Measurements from ENCODE around the gene ZC3H4. TPM values are rescaled to one million over a fixed set of nuclear protein-coding genes. Genes with fewer than 3 reads are reported as not detected.
A peak's percentile ranks its signal among the peaks of the same experiment; 100 is the strongest.

The ZC3H4 gene
- total RNA-seq, 1 experiment from 2014 or later, result 42.7 TPM

- H3K36me3 ChIP-seq (ENCODE audit: control insufficient read depth, insufficient read depth, low read length), result no peaks in the 10 kb centered on the region
- intact Hi-C loops (cut with micrococcal nuclease; ENCODE audit: unreplicated experiment) (no loop called here), in situ Hi-C loops (cut with HindIII; ENCODE audit: low pct_unique_long_range_greater_than_20kb, low sequenced_read_pairs) (no loop called here)
- H3K4me1 ChIP-seq (ENCODE audit: control insufficient read depth, insufficient read depth, low read length), result peaks cover 3% of the 10 kb centered on the region; the same call in 1 of the 2 replicates
- DNase-seq (ENCODE audit: low read depth, low spot score), result no peak
- no peak overlapping the region for H3K27ac ChIP-seq (ENCODE audit: low read length)
- no peak for TF ChIP-seq SIN3A (IDR thresholded peaks at IDR 0.05; ENCODE audit: borderline replicate concordance, insufficient read depth, low read depth, low read length)
- no peak for TF ChIP-seq CTCF (IDR thresholded peaks at IDR 0.05)
- no peak for TF ChIP-seq POLR2AphosphoS5 (IDR thresholded peaks at IDR 0.05; ENCODE audit: low read depth, low read length)
- TF ChIP-seq REST (IDR thresholded peaks at IDR 0.05; ENCODE audit: insufficient read depth in 1 of 2, low read depth in 2 of 2, low read length in 1 of 2), result no peak
- no peak for TF ChIP-seq TCF7L2 (IDR thresholded peaks at IDR 0.05; ENCODE audit: low read depth, low read length)
- H3K9me3 ChIP-seq (ENCODE audit: control insufficient read depth, insufficient read depth, low read depth, low read length), result no peaks in the 10 kb centered on the region
- H3K4me3 ChIP-seq (ENCODE audit: low read depth in 2 of 2, low read length in 2 of 2), result no peak overlapping the region
- ChIA-PET CTCF (no interaction called here), POLR2A (no interaction called here)
- BruUV-seq (replicated peaks), result TSS peak; percentile 51
- H3K27me3 ChIP-seq (ENCODE audit: control insufficient read depth, insufficient read depth, low read length), result no peaks in the 10 kb centered on the region
- ATAC-seq, result no peak
Measured at GRCh38 chr19:47100290-47100689, 13.3 kb downstream of the ZC3H4 start.

GRCh38 chr19:47099576-47100050, 14.0 kb downstream of the ZC3H4 start:
- DNase-seq (ENCODE audit: low read depth, low spot score) (no peak), ATAC-seq (no peak)
- TF ChIP-seq CTCF (IDR thresholded peaks at IDR 0.05) (no peak), POLR2AphosphoS5 (IDR thresholded peaks at IDR 0.05; ENCODE audit: low read depth, low read length) (no peak)
- intact Hi-C loops (cut with micrococcal nuclease; ENCODE audit: unreplicated experiment) (no loop called here), in situ Hi-C loops (cut with HindIII; ENCODE audit: low pct_unique_long_range_greater_than_20kb, low sequenced_read_pairs) (no loop called here)
- no peak overlapping the region for H3K4me3 ChIP-seq (ENCODE audit: low read depth in 2 of 2, low read length in 2 of 2)
- no TSS peak for BruUV-seq (replicated peaks)
- no peaks in the 10 kb centered on the region for H3K9me3 ChIP-seq (ENCODE audit: control insufficient read depth, insufficient read depth, low read depth, low read length)
- no peaks in the 10 kb centered on the region for H3K36me3 ChIP-seq (ENCODE audit: control insufficient read depth, insufficient read depth, low read length)
- H3K4me1 ChIP-seq (ENCODE audit: control insufficient read depth, insufficient read depth, low read length), result peaks cover 3% of the 10 kb centered on the region; the same call in 1 of the 2 replicates
- POLR2A ChIA-PET, result no interaction called here
- no peaks in the 10 kb centered on the region for H3K27me3 ChIP-seq (ENCODE audit: control insufficient read depth, insufficient read depth, low read length)
- CTCF ChIA-PET, result no interaction called here
- H3K27ac ChIP-seq (ENCODE audit: low read length), result no peak overlapping the region
